HepG2 (cell line): ENCODE measurements around the gene B4GALT3. TPM values are rescaled to one million over a fixed set of nuclear protein-coding genes. Genes with fewer than 3 reads are reported as not detected.

Source experiments
- ADNP ChIP-seq: sonication (generic); formaldehyde crosslinking; IDR thresholded peaks from 2 replicates; pipeline ENCODE4 v1.4.0; 2020; ENCODE audit warnings: missing genetic modification reagents
- AGO1 ChIP-seq: fragments of 200-400 bp; formaldehyde crosslinking; IDR thresholded peaks from 2 replicates; pipeline ENCODE4 v1.6.1; 2017; ENCODE audit warnings: mild to moderate bottlenecking, low read depth, low read length, moderate library complexity; ENCODE audit not compliant: poor library complexity, severe bottlenecking
- BORCS8-MEF2B ChIP-seq: sonication (generic); formaldehyde crosslinking; IDR thresholded peaks from 2 replicates; pipeline ENCODE4 v1.8.0; 2022; ENCODE audit warnings: mild to moderate bottlenecking, missing genetic modification reagents
- FOSL1 ChIP-seq: sonication (generic); formaldehyde crosslinking; IDR thresholded peaks from 2 replicates; pipeline ENCODE4 v1.9.0; 2021; ENCODE audit warnings: missing genetic modification reagents, borderline replicate concordance
- GATAD2A ChIP-seq: IDR thresholded peaks from 2 replicates; pipeline ENCODE4 v1.6.1; 2016
- KDM3A ChIP-seq: IDR thresholded peaks from 2 replicates; pipeline ENCODE4 v1.6.1; 2018; ENCODE audit warnings: low read depth, missing compliant biosample characterization
- MIER3 ChIP-seq: IDR thresholded peaks from 2 replicates; pipeline ENCODE4 v1.6.1; 2016; ENCODE audit warnings: missing compliant biosample characterization, borderline replicate concordance
- MZF1 ChIP-seq: sonication (generic); formaldehyde crosslinking; IDR thresholded peaks from 2 replicates; pipeline ENCODE4 v1.8.1; 2023; ENCODE audit warnings: mild to moderate bottlenecking, missing genetic modification reagents, borderline replicate concordance
- NFIB ChIP-seq: sonication (generic); formaldehyde crosslinking; IDR thresholded peaks from 2 replicates; pipeline ENCODE4 v1.9.0; 2021; ENCODE audit warnings: missing genetic modification reagents, mild to moderate bottlenecking, borderline replicate concordance
- PAF1 ChIP-seq: IDR thresholded peaks from 2 replicates; pipeline ENCODE4 v1.6.1; 2016; ENCODE audit warnings: missing genetic modification reagents, missing compliant biosample characterization
- RBM39 ChIP-seq: fragments of 200-400 bp; formaldehyde crosslinking; IDR thresholded peaks from one replicate; pipeline ENCODE4 v1.6.1; 2018; ENCODE audit warnings: antibody characterized with exemption, mild to moderate bottlenecking, low read depth, low read length; ENCODE audit not compliant: poor library complexity, severe bottlenecking
- RFXAP ChIP-seq: sonication (generic); formaldehyde crosslinking; IDR thresholded peaks from 2 replicates; pipeline ENCODE4 v1.4.0; 2020; ENCODE audit warnings: missing genetic modification reagents, borderline replicate concordance
- SSRP1 ChIP-seq: IDR thresholded peaks from 2 replicates; pipeline ENCODE4 v1.6.1; 2016; ENCODE audit warnings: control low read depth
- TCF7L2 ChIP-seq: IDR thresholded peaks from 2 replicates; pipeline ENCODE4 v1.6.1; 2011; ENCODE audit warnings: mild to moderate bottlenecking, low read depth, low read length, moderate library complexity
- TEAD2 ChIP-seq: sonication (generic); formaldehyde crosslinking; IDR thresholded peaks from 2 replicates; pipeline ENCODE4 v1.9.0; 2021; ENCODE audit warnings: missing genetic modification reagents
- ZBTB38 ChIP-seq: sonication (generic); formaldehyde crosslinking; IDR thresholded peaks from 2 replicates; pipeline ENCODE4 v1.5.1; 2020; ENCODE audit warnings: mild to moderate bottlenecking, missing genetic modification reagents
- ZBTB7A ChIP-seq: sonication (generic); formaldehyde crosslinking; IDR thresholded peaks from 2 replicates; pipeline ENCODE4 v1.8.0; 2022; ENCODE audit warnings: mild to moderate bottlenecking, missing genetic modification reagents
- ZFP1 ChIP-seq: IDR thresholded peaks from 2 replicates; pipeline ENCODE4 v1.6.1; 2016
- ZFP62 ChIP-seq: sonication (generic); formaldehyde crosslinking; IDR thresholded peaks from 2 replicates; pipeline ENCODE4 v1.4.0; 2020; ENCODE audit warnings: missing genetic modification reagents
- ZFX ChIP-seq: sonication (generic); formaldehyde crosslinking; IDR thresholded peaks from 2 replicates; pipeline ENCODE4 v1.4.0; 2020; ENCODE audit warnings: mild to moderate bottlenecking, low read depth, missing genetic modification reagents, moderate library complexity
- ZFYVE20 ChIP-seq: sonication (generic); formaldehyde crosslinking; IDR thresholded peaks from 2 replicates; pipeline ENCODE4 v1.8.0; 2023; ENCODE audit warnings: low read depth, mild to moderate bottlenecking, moderate library complexity, missing genetic modification reagents, borderline replicate concordance
- ZNF337 ChIP-seq: sonication (generic); formaldehyde crosslinking; IDR thresholded peaks from 2 replicates; pipeline ENCODE4 v1.5.1; 2020; ENCODE audit warnings: missing genetic modification reagents, low read depth, mild to moderate bottlenecking, borderline replicate concordance
- ZNF350 ChIP-seq: sonication (generic); formaldehyde crosslinking; IDR thresholded peaks from 2 replicates; pipeline ENCODE4 v1.4.0; 2020; ENCODE audit warnings: mild to moderate bottlenecking, low read depth, missing genetic modification reagents, borderline replicate concordance
- ZNF44 ChIP-seq: sonication (generic); formaldehyde crosslinking; IDR thresholded peaks from 2 replicates; pipeline ENCODE4 v1.5.1; 2020; ENCODE audit warnings: mild to moderate bottlenecking, missing genetic modification reagents
- ZSCAN30 ChIP-seq: sonication (generic); formaldehyde crosslinking; IDR thresholded peaks from 2 replicates; pipeline ENCODE4 v1.5.0; 2020; ENCODE audit warnings: mild to moderate bottlenecking, missing genetic modification reagents
- polyA plus RNA-seq, 8 experiments: library from polyadenylated mRNA; depleted of rRNA in 3 of 8; stranded (reverse) in 7 of 8; unstranded in 1 of 8; fragments of >200 nt; fragmentation: Illumina TruSeq in 4 of 8; extraction: Trizol in 4 of 8; gene quantifications; 2 replicates each; pipeline versions ENCODE4 v1.2.1 to v1.2.3, GENCODE V29; 2011 to 2016; ENCODE audit warnings: low read depth in 4 of 8, missing spikeins in 1 of 8, mixed read lengths in 1 of 8; ENCODE audit not compliant: insufficient read depth in 1 of 8
- total RNA-seq, 5 experiments: library from RNA; depleted of rRNA; stranded (reverse); fragments of >200 nt; fragmentation: Illumina TruSeq; extraction: Trizol; gene quantifications; 2 replicates each; pipeline ENCODE4 v1.2.3, GENCODE V29; 2016; ENCODE audit warnings: low read depth in 1 of 5
- TF ChIP-seq, protein P1 (sequence below): sonication (generic); formaldehyde crosslinking; IDR thresholded peaks from 2 replicates; pipeline ENCODE4 v1.4.0; 2020; ENCODE audit warnings: missing genetic modification reagents
- TF ChIP-seq, protein P2 (sequence below): sonication (generic); formaldehyde crosslinking; IDR thresholded peaks from 2 replicates; pipeline ENCODE4 v1.4.0; 2020; ENCODE audit warnings: missing genetic modification reagents, borderline replicate concordance

Gene B4GALT3
- total and polyA plus RNA-seq, 2 of the 13 experiments (the other 11 are each of a cell fraction or from before 2014, with no cell fraction given), result 35.6 to 40.4 TPM

DNA sequence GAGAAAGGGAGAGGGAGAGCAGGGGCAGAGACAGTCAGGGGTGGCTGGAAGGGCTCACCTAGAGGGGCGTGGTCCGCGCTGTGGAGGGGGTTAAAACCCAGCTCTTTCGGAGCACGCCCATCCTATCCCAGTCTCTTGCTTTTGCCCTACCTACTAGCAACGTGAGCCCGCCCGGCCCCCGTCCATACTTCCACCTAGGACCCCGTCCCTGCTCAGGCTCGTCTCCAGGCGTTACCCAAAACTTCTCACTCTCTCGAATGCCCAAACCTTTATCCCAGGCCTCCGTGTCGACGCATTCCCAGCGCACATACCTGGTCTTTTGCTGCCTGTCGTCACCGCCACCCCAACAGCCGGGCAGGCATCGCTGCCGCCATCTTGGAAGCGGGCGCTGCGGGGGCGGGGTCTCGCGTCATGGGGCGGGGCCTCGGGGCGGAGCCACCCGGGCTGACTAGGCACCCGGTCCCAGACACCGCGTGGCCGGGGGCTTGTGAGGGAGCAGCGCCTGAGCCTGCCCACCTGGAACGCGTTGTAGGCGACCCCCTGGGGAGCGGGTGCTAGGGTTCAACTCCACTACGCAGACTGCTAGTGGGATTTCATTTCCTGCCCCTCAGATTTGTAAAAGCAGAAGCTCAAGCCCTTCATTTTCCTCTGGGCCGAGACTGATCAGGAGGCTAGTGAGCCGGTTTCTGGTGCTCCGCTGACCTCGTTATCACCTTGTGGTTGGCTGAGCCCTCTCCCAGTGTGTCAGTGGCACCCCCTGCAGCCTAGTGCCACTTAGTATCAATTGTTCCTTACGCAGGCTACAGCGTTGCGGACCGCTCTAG, at the start of gene B4GALT3 (continued):
- TF ChIP-seq ZBTB38 (CRISPR knock-in tag) (peak; percentile 30; the same call in 1 of the 2 replicates), ZNF350 (peak; percentile 79; the same call in 1 of the 2 replicates), ZNF44 (CRISPR knock-in tag) (no peak; the same call in 1 of the 2 replicates), RBM39 (peak; percentile 48), MZF1 (no peak; the same call in 1 of the 2 replicates), BORCS8-MEF2B (CRISPR knock-in tag) (peak; percentile 59), NFIB (no peak), GATAD2A (CRISPR knock-in tag) (peak; percentile 63; the same call in 1 of the 2 replicates), FOSL1 (CRISPR knock-in tag) (no peak), AGO1 (peak; percentile 43), ZNF337 (CRISPR knock-in tag) (peak; percentile 86; the same call in 1 of the 2 replicates), ZBTB7A (CRISPR knock-in tag) (0 out of 2 replicates have a peak, but pooled peaks have one; percentile 9), ZSCAN30 (CRISPR knock-in tag) (no peak), ZFYVE20 (0 out of 2 replicates have a peak, but pooled peaks have one; percentile 30), ZFP62 (CRISPR knock-in tag) (no peak), ADNP (CRISPR knock-in tag) (no peak), TEAD2 (CRISPR knock-in tag) (no peak), KDM3A (CRISPR knock-in tag) (peak; percentile 68; the same call in 1 of the 2 replicates), ZFX (peak; percentile 91), MIER3 (CRISPR knock-in tag) (0 out of 2 replicates have a peak, but pooled peaks have one; percentile 54), RFXAP (CRISPR knock-in tag) (no peak; the same call in 1 of the 2 replicates), SSRP1 (CRISPR knock-in tag) (0 out of 2 replicates have a peak, but pooled peaks have one; percentile 55), TCF7L2 (no peak), ZFP1 (no peak), PAF1 (CRISPR knock-in tag) (no peak)
- TF ChIP-seq, protein P1, sequence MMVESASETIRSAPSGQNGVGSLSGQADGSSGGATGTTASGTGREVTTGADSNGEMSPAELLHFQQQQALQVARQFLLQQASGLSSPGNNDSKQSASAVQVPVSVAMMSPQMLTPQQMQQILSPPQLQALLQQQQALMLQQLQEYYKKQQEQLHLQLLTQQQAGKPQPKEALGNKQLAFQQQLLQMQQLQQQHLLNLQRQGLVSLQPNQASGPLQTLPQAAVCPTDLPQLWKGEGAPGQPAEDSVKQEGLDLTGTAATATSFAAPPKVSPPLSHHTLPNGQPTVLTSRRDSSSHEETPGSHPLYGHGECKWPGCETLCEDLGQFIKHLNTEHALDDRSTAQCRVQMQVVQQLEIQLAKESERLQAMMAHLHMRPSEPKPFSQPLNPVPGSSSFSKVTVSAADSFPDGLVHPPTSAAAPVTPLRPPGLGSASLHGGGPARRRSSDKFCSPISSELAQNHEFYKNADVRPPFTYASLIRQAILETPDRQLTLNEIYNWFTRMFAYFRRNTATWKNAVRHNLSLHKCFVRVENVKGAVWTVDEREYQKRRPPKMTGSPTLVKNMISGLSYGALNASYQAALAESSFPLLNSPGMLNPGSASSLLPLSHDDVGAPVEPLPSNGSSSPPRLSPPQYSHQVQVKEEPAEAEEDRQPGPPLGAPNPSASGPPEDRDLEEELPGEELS (CRISPR knock-in tag), result no peak
- TF ChIP-seq, protein P2, sequence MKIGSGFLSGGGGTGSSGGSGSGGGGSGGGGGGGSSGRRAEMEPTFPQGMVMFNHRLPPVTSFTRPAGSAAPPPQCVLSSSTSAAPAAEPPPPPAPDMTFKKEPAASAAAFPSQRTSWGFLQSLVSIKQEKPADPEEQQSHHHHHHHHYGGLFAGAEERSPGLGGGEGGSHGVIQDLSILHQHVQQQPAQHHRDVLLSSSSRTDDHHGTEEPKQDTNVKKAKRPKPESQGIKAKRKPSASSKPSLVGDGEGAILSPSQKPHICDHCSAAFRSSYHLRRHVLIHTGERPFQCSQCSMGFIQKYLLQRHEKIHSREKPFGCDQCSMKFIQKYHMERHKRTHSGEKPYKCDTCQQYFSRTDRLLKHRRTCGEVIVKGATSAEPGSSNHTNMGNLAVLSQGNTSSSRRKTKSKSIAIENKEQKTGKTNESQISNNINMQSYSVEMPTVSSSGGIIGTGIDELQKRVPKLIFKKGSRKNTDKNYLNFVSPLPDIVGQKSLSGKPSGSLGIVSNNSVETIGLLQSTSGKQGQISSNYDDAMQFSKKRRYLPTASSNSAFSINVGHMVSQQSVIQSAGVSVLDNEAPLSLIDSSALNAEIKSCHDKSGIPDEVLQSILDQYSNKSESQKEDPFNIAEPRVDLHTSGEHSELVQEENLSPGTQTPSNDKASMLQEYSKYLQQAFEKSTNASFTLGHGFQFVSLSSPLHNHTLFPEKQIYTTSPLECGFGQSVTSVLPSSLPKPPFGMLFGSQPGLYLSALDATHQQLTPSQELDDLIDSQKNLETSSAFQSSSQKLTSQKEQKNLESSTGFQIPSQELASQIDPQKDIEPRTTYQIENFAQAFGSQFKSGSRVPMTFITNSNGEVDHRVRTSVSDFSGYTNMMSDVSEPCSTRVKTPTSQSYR (CRISPR knock-in tag), result peak; percentile 8; the same call in 1 of the 2 replicates
